Measurements from ENCODE around the gene ZNF414.
"Not testable (repeated sequence)": the region's sequence is repeated elsewhere in the genome, so short reads cannot be mapped to it uniquely, and the experiment has no call there.

ZNF414 gene, protein sequence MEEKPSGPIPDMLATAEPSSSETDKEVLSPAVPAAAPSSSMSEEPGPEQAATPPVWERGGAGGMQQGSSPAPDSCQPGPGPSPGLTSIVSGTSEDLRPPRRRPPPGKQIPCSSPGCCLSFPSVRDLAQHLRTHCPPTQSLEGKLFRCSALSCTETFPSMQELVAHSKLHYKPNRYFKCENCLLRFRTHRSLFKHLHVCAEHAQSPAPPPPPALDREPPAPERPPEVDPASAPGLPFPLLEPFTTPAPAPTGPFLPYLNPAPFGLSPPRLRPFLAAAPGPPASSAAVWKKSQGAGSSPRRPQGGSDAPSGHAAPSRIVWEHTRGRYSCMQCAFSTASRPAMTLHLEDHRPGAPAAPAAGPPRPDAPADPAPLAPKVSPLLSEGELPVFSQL

DNA sequence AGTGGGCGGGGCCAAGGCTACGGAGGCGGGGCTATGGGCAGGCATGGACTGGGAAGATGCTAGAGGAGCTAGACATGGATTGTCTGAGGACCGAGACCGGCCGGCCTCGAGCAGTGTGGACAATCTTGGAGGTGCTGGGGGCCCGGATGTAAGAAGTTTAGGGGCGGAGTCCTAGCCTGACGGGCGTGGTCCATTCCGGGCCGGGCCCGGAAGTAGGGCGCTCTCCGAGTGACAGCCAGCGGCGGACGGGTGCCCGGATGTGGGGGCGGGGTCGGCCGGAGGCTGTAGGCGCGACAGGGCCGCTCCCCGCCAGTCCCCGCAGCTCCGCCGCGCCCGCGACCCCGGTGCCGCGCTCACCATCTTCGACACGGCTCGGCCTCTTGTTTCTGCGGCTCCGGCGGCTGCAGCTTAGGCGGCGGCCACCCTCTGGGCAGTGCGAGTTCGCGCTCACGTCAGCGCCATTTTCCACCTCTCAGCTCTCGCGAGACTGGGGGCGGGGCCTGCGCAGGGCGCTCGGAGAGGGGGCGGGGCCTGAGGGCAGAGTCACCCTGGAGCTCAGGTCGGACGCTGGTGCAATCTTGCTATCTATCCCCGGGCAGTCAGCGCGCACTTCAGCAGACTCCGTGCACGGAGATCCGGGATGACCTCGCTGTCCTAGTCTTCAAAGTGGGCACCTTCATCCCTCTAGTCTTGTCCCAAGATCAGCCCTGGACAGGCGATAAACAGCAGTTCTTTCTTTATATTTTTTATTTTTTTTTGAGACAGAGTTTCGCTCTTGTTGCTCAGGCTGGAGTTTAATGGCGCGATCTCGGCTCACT is at the start of gene ZNF414:
Gene ZNF414, minus strand, starts transcription at position 481 of the 818 bp plus-strand sequence. Its CDS starts 121 bp downstream, at position 360.
- DNase-seq: peak; percentile 80

- DNase-seq: no peak
Measured at GRCh38 chr19:8561075-8561764, 47.3 kb upstream of the ZNF414 start.

- no peak for DNase-seq
Measured at GRCh38 chr19:8558325-8558724, 44.4 kb upstream of the ZNF414 start.

DNA sequence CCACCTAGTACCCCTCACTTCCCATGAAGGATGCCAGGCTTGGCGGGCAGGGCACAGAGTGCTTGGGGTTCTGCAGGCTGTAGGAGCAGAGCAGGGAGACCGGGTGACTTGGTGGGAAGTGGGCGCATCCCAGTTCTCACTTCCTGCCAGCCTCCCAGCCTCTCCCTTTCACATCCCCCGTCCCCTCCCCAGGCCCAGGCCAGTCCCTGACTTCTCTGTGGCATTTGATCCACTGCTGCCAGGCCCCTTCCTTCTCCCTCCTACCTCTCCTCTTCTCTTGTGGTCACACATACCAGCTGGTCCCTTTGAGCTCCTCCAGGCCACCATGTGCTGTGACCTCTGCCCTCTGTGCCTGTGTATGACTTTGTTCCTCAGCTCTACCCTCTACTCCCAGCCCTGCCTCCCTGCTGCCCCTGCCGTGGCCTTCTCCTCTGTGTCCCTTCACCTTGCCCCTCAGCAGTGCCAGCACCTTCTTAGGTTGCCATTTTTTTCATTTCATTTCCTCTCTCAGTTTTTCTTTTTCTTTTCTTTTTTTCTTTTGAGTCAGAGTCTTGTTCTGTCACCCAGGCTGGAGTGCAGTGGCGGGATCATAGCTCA is 43.8 kb upstream of the ZNF414 start:
- no peak for DNase-seq

- not testable (repeated sequence) for DNase-seq
Measured at GRCh38 chr19:8553729-8554128, 39.8 kb upstream of the ZNF414 start.

GRCh38 chr19:8552810-8553209 is 38.8 kb upstream of the ZNF414 start:
- DNase-seq: no peak

DNA sequence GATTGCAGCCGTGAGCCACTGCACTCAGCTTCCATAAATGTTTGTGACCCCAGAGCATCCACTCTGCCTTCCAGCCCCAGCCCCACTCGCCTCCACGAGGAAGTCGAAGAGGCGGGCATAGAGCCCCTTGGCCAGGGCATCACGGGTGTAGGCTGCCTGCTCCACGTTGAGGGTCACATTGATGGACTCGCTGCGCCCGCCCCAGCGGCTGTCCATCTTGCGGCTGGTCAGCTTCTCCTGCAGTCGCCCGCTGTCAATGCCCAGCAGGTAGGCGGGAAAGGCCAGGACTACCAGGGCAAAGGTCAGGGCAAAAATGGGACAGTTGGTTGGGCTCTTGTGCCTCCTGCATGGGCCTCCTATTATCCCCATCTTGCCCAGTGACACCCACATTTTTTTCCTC is 36.1 kb upstream of the ZNF414 start:
- DNase-seq: no peak

- DNase-seq: no peak
Measured at GRCh38 chr19:8545743-8546142, 31.8 kb upstream of the ZNF414 start.

GRCh38 chr19:8544168-8544567 is 30.2 kb upstream of the ZNF414 start:
- no peak for DNase-seq

GRCh38 chr19:8539621-8540149 is 25.7 kb upstream of the ZNF414 start:
- DNase-seq: no peak

GRCh38 chr19:8537099-8537498 is 23.1 kb upstream of the ZNF414 start:
- DNase-seq: no peak

- no peak for DNase-seq
Measured at GRCh38 chr19:8536282-8536681, 22.3 kb upstream of the ZNF414 start.

GRCh38 chr19:8532225-8532624 is 18.3 kb upstream of the ZNF414 start:
- DNase-seq: no peak

GRCh38 chr19:8531470-8531869 is 17.5 kb upstream of the ZNF414 start:
- no peak for DNase-seq

DNA sequence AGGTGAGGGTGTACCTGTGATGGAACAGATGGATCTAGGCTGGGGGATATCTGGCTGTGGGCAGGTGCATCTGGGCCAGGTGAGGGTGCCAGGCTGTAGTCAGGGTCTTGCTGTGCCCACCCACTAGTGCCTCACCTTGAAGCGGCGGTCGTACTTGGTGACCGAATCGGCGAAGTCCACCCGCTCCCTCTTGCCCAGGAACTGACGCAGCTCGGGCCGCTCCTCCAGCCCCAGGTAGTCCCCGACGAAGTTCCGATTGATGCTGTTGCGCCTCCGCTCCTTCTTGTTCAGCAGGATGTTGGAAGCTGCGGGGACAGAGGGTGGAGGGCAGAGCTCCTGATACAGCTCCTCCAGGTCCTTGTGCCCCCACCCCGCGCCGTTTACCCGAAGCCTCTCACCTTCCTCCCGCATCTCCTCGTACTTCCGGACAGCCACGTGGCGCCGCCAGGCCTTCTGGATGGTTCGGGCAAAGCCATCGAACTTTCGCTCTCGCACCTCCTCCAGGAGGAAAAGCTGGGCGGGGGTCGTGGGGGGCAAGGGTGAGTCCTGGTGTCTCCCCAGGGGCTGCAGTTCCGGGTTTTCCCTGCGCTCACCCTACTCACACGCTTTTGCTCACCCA is 16.2 kb upstream of the ZNF414 start:
- DNase-seq: no peak

DNA sequence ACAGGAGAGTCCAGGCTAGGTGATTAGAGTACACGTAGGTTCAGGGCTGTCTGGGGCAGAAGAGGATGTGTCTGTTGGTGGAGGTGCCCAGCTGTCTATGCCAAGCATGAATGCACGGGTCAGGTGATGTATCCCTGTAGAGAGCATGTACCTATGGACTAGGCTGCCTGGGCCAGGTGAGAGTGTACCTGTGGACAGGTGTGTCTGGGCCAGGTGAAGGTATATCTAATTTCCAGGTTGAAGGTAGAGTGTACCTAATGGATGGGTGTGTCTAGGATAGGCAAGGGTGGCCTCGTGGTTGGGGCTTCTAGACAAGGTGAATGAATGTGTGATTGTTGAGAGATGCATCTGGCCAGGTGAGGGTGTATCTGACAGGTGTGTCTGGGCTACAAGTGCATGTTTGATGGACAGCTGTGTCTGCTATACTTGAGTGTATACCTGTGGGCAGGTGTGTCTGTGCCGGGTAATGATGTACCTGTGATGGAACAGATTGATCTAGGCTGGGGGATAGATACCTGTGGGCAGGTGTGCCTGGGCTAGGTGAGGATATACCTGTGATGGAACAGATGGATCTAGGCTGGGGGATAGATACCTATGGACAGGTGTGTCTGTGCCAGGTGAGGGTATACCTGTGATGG is 15.5 kb upstream of the ZNF414 start:
- no peak for DNase-seq

DNA sequence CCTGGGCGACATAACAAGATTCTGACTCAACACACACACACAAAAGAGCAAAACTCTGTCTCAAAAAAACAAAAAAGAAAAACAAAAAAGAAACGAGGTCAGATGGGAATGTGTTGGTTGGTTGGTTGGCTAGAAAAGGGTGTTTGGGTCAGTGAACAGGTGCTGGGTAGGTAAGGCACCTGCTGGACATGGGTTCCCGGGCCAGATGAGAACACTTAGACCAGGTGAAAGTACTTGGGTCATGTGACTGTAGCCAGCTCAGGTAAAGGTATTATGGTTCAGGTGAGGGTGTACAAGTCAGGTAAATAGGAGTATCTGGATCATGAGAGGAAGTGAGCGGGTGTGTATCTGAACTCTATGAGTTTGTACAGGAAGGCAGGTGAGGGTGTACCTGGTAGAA is 14.5 kb upstream of the ZNF414 start:
- no peak for DNase-seq

DNA sequence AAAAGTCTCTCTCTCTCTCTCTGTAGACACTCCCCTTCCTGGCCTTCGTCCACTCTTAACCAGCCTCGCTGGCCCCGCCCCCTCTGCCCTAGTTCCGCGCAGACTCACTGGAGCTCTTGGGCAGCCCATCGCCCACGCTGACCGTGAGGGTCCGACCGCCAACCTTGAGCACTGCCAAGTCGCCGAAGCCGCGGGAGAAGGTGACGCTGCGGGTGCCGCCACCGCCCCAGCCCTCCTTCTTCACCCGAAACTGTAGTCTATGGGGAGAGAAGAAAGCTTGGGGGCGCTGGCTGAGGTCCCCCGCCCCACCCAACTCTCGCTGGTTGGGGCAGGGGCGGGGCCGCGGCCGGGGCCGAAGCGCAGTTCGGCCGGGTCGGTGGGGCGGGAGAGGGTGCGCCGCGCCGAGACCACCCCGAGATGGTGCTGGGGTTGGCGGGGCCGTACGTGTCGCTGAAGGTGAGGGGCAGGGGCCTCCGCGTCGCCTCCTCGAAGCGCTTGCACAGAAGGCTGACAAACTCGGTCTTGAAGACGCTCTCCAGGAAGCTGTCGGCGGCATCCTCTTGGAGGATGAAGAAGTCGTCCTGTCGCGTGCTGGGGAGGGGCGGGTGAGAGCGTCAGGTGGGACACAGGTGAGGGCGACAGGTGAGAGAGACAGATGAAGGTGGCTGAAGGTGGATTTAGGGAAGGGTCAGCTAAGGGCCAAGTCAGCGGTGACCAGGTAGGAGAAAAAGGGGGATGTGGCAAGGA is 12.6 kb upstream of the ZNF414 start:
- DNase-seq: no peak

DNA sequence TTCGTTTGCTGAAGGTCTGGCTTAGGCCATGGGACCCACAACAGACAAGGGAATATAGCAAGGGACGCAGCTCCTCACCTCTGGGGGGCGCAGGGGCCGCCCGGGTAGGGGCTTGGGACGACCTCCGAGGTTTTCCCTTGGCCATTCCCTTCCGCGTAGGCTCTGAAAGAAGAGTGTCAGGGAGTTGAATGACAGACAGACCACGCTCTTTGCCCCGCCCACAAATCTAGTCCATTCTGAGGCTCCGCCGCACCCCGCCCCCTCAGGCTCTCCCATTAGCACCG is 11.4 kb upstream of the ZNF414 start:
- DNase-seq: no peak

- DNase-seq: no peak
Measured at GRCh38 chr19:8519388-8519787, 5.4 kb upstream of the ZNF414 start.

DNA sequence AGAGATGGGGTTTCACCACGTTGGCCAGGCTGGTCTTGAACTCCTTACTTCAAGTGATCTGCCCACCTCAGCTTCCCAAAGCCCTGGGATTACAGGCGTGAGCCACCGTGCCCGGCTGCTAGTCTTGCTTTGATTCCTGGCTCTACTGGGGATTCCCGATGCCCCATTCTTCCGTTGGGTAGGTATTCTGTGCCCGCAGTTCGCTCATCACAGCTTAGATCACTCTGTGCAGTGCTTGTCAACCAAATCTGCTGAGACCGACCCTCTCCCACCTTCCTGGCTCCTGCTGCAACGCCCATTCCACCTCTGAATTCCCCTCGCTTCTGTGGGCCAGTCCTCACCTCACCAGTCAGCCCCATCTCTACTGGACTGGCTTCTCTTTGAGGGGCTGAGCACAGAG is 4.6 kb upstream of the ZNF414 start:
- no peak for DNase-seq

All from KG1 (cell line).